Ishikawa (cell line): ENCODE results near the gene CYP27C1.

ENCODE experiments used
- CEBPB ChIP-seq: IDR thresholded peaks from 2 replicates; pipeline ENCODE4 v1.6.1; 2012
- EGR1 ChIP-seq: IDR thresholded peaks from 2 replicates; pipeline ENCODE4 v1.6.1; 2012
- EP300 ChIP-seq: IDR thresholded peaks from 2 replicates; pipeline ENCODE4 v1.6.1; 2012; ENCODE audit warnings: borderline replicate concordance
- MAX ChIP-seq: IDR thresholded peaks from 2 replicates; pipeline ENCODE4 v1.6.1; 2012
- NFIC ChIP-seq: IDR thresholded peaks from 2 replicates; pipeline ENCODE4 v1.6.1; 2012
- REST ChIP-seq: IDR thresholded peaks from 2 replicates; pipeline ENCODE4 v1.6.1; 2012; ENCODE audit warnings: low read depth, mild to moderate bottlenecking
- TCF12 ChIP-seq: IDR thresholded peaks from 2 replicates; pipeline ENCODE4 v1.6.1; 2012; ENCODE audit warnings: low read depth
- YY1 ChIP-seq: IDR thresholded peaks from 2 replicates; pipeline ENCODE4 v1.6.1; 2012; ENCODE audit warnings: low read depth

GRCh38 chr2:127170452-127171197, 49.5 kb downstream of the CYP27C1 start:
- TF ChIP-seq NFIC (no peak), EGR1 (no peak), EP300 (no peak), MAX (no peak), YY1 (no peak), TCF12 (no peak), CEBPB (no peak), REST (no peak)
